Lung (tissue), 12 donors: Measurements from ENCODE around the gene SAA1. TPM values are rescaled to one million over a fixed set of nuclear protein-coding genes. Genes with fewer than 3 reads are reported as not detected.

ENCODE experiments used
- ATAC-seq: fragments of 200-7000 bp; cut with Tn5 transposase; one replicate; pipeline ENCODE4 v1.9.1; 2020; ENCODE audit warnings: moderate number of reproducible peaks; ENCODE audit not compliant: insufficient read depth, low FRiP score
- DNase-seq, 3 donors: peaks; one replicate each; pipeline ENCODE4 v3.0.0-alpha.2; 2013 to 2017
- H3K27ac ChIP-seq, 2 donors: one replicate each; pipeline ENCODE4 v1.5.1; 2013; ENCODE audit warnings: mild to moderate bottlenecking in 2 of 2, moderate library complexity in 2 of 2, control low read depth in 1 of 2, inconsistent platforms in 1 of 2, low read depth in 1 of 2, low read length in 1 of 2
- H3K27me3 ChIP-seq, 3 donors: one replicate each; pipeline ENCODE4 v1.5.1; 2013; ENCODE audit warnings: low read length in 2 of 3; ENCODE audit not compliant: control insufficient read depth in 3 of 3, insufficient read depth in 3 of 3
- H3K36me3 ChIP-seq, 4 donors: one replicate each; pipeline ENCODE4 v1.5.1; 2013; ENCODE audit warnings: low read length in 4 of 4, mild to moderate bottlenecking in 1 of 4, moderate library complexity in 1 of 4; ENCODE audit not compliant: control insufficient read depth in 4 of 4, insufficient read depth in 4 of 4
- H3K4me1 ChIP-seq, 5 donors: one replicate each; pipeline ENCODE4 v1.5.1; 2013; ENCODE audit warnings: low read length in 5 of 5, mild to moderate bottlenecking in 2 of 5, moderate library complexity in 1 of 5; ENCODE audit not compliant: control insufficient read depth in 5 of 5, insufficient read depth in 5 of 5
- H3K4me3 ChIP-seq: one replicate; pipeline ENCODE4 v1.5.1; 2013; ENCODE audit warnings: mild to moderate bottlenecking, control low read depth, moderate library complexity
- H3K9ac ChIP-seq, 2 donors: one replicate each; pipeline ENCODE4 v1.5.1; 2013; ENCODE audit warnings: low read length in 2 of 2, control low read depth in 1 of 2; ENCODE audit not compliant: insufficient read depth in 1 of 2
- H3K9me3 ChIP-seq, 4 donors: one replicate each; pipeline ENCODE4 v1.5.1; 2013; ENCODE audit warnings: low read length in 3 of 4, mild to moderate bottlenecking in 1 of 4, moderate library complexity in 1 of 4; ENCODE audit not compliant: control insufficient read depth in 4 of 4, insufficient read depth in 3 of 4
- CTCF ChIP-seq: IDR thresholded peaks from 2 replicates; pipeline ENCODE4 v1.5.1; 2012; ENCODE audit warnings: mild to moderate bottlenecking; ENCODE audit errors: control extremely low read depth, extremely low read depth
- WGBS, 2 donors: extraction: QIAGEN DNeasy Blood & Tissue Kit; methylation state at CpG; one replicate each; pipeline ENCODE4 v1.1.7; 2013; 5-methylcytosine and 5-hydroxymethylcytosine counted together
- polyA plus RNA-seq, 2 donors: library from polyadenylated mRNA; stranded (reverse); fragments of 200-250 nt; gene quantifications; one replicate each; pipeline ENCODE4 v1.2.1, GENCODE V29; 2013
- total RNA-seq, 2 donors: library from RNA; depleted of rRNA in 1 of 2; stranded (reverse); fragments of >200 nt in 1 of 2; gene quantifications; one replicate each; pipeline ENCODE4 v1.2.1, GENCODE V29; 2014 to 2021
- donor health status: control.
- donor health status: control.
- donor health status: Bipolar disorder and iron deficiency.
- donor health status: healthy.
- donor health status: DM: yes; HTN: yes; CAD: no.

The SAA1 gene
- total and polyA plus RNA-seq, 4 donors: 44.4 to 2,589 (median 204) TPM

- no peak for TF ChIP-seq CTCF
- Histone ChIP-seq H3K27ac (no peak overlapping the region), H3K4me3 (no peak overlapping the region), H3K9me3 (no peaks in the 10 kb centered on the region), H3K9ac (no peak overlapping the region), H3K4me1 (peaks cover 0 to 1% (median 0%) of the 10 kb centered on the region in 5 donors), H3K27me3 (no peaks in the 10 kb centered on the region), H3K36me3 (no peaks in the 10 kb centered on the region)
- WGBS, 2 donors: 79 to 81% methylated on average over 3 of the region's 3 CpGs
- DNase-seq (no peak), ATAC-seq (no peak)
These were observed 12.8 kb upstream of the SAA1 start for GRCh38 chr11:18253233-18253632.

- Histone ChIP-seq H3K4me1 (peaks cover 0 to 1% (median 0%) of the 10 kb centered on the region in 5 donors), H3K9me3 (no peaks in the 10 kb centered on the region), H3K36me3 (no peaks in the 10 kb centered on the region), H3K27ac (no peak overlapping the region), H3K27me3 (no peaks in the 10 kb centered on the region), H3K4me3 (no peak overlapping the region), H3K9ac (no peak overlapping the region)
- 82 to 84% methylated on average over 11 of the region's 11 CpGs for WGBS, 2 donors
- no peak for TF ChIP-seq CTCF
- ATAC-seq (no peak), DNase-seq (no peak)
These were observed 12.2 kb upstream of the SAA1 start for GRCh38 chr11:18253778-18254338.

GRCh38 chr11:18254781-18255361 lies 11.2 kb upstream of the SAA1 start:
- WGBS, 2 donors: 69 to 81% methylated on average over 2 of the region's 2 CpGs
- Histone ChIP-seq H3K36me3 (no peaks in the 10 kb centered on the region), H3K4me1 (peaks cover 0 to 1% (median 0%) of the 10 kb centered on the region in 5 donors), H3K27me3 (no peaks in the 10 kb centered on the region), H3K4me3 (no peak overlapping the region), H3K9me3 (no peaks in the 10 kb centered on the region), H3K27ac (no peak overlapping the region), H3K9ac (no peak overlapping the region)
- ATAC-seq: no peak
- no peak for TF ChIP-seq CTCF
- no peak for DNase-seq

GRCh38 chr11:18259259-18259658 lies 6.8 kb upstream of the SAA1 start:
- ATAC-seq: no peak
- DNase-seq: no peak
- Histone ChIP-seq H3K4me1 (peaks cover 0 to 1% (median 0%) of the 10 kb centered on the region in 5 donors), H3K36me3 (no peaks in the 10 kb centered on the region), H3K9me3 (no peaks in the 10 kb centered on the region), H3K27ac (no peak overlapping the region), H3K9ac (no peak overlapping the region), H3K27me3 (no peaks in the 10 kb centered on the region), H3K4me3 (no peak overlapping the region)
- no peak for TF ChIP-seq CTCF
